ENCODE measurements around the gene GIGYF1. TPM values are rescaled to one million over a fixed set of nuclear protein-coding genes. Genes with fewer than 3 reads are reported as not detected.

GIGYF1 gene
- total and polyA plus RNA-seq, 2 of the 8 experiments (the other 6 are each of a cell fraction or from before 2014, with no cell fraction given): 24.1 to 99.3 TPM

GRCh38 chr7:100641463-100641859 is 52.6 kb downstream of the GIGYF1 start, which contains the start of gene TFR2 (continued):
- no peak for TF ChIP-seq GTF2F1 (IDR thresholded peaks at IDR 0.05; ENCODE audit: borderline replicate concordance, low read depth, low read length)
- no peak for TF ChIP-seq MAX (IDR thresholded peaks at IDR 0.05)
- TF ChIP-seq JUND (IDR thresholded peaks at IDR 0.05; ENCODE audit: low read length): no peak
- no peak for TF ChIP-seq SP1 (IDR thresholded peaks at IDR 0.05; ENCODE audit: low read depth, low read length)
- no peak for TF ChIP-seq KDM5A (IDR thresholded peaks at IDR 0.05; ENCODE audit: low read length)
- TF ChIP-seq TAF7 (optimal IDR thresholded peaks at IDR 0.05; ENCODE audit: borderline replicate concordance, low read depth, low read length): no peak
- no peak for TF ChIP-seq BACH1 (IDR thresholded peaks at IDR 0.05; ENCODE audit: low read length)
- no peak for TF ChIP-seq POLR2A (IDR thresholded peaks at IDR 0.05; ENCODE audit: control extremely low read depth in 1 of 2, low read depth in 2 of 2, low read length in 2 of 2)

Measured in H1 (cell line).